Cardiac muscle cell (in vitro differentiated cells and primary cell): Measurements from ENCODE around the gene GPATCH11. TPM values are rescaled to one million over a fixed set of nuclear protein-coding genes. Genes with fewer than 3 reads are reported as not detected.

Experiments used
- DNase-seq, 2 donors: peaks; one replicate each; pipeline versions ENCODE4 v3.0.0 to v3.0.0-alpha.2; 2010 to 2017; ENCODE audit warnings: low read depth in 1 of 2, low spot score in 1 of 2
- H3K27ac ChIP-seq: fragments of 200-600 bp; sonication (generic); 2 replicates; pipeline ENCODE4 v1.5.1; 2016
- H3K27me3 ChIP-seq: fragments of 200-600 bp; sonication (generic); 2 replicates; pipeline ENCODE4 v1.6.0; 2016; ENCODE audit warnings: control low read depth
- H3K36me3 ChIP-seq: fragments of 200-600 bp; sonication (generic); 2 replicates; pipeline ENCODE4 v1.5.1; 2016; ENCODE audit warnings: control low read depth
- H3K4me1 ChIP-seq: fragments of 200-600 bp; sonication (generic); 2 replicates; pipeline ENCODE4 v1.8.1; 2017; ENCODE audit warnings: low read depth, mild to moderate bottlenecking, mixed run types
- H3K4me3 ChIP-seq: fragments of 200-600 bp; sonication (generic); 2 replicates; pipeline ENCODE4 v1.5.1; 2016; ENCODE audit warnings: mild to moderate bottlenecking
- H3K9me3 ChIP-seq: fragments of 200-600 bp; sonication (generic); 2 replicates; pipeline ENCODE4 v1.5.1; 2017; ENCODE audit warnings: low read depth, mild to moderate bottlenecking, control low read depth
- CTCF ChIP-seq: IDR thresholded peaks from 2 replicates; pipeline ENCODE4 v1.5.1; 2012; ENCODE audit warnings: low read depth, mild to moderate bottlenecking, low read length
- polyA plus RNA-seq: library from polyadenylated mRNA; unstranded; fragments of >200 nt; fragmentation: Nextera tagmentation; extraction: Ambion mirVana; gene quantifications from 2 replicates; pipeline ENCODE4 v1.2.1, GENCODE V29; 2016
- total RNA-seq: library from RNA; depleted of rRNA; stranded (reverse); fragments of >200 nt; gene quantifications from 2 replicates; pipeline ENCODE4 v1.2.3, GENCODE V29; 2016

GPATCH11 gene
- total and polyA plus RNA-seq, 2 experiments from 2014 or later: 4.4 to 6.6 TPM

GRCh38 chr2:37125416-37125815 lies 41.1 kb downstream of the GPATCH11 start:
- TF ChIP-seq CTCF: no peak
- peaks cover 3% of the 10 kb centered on the region for H3K36me3 ChIP-seq
- no peaks in the 10 kb centered on the region for H3K27me3 ChIP-seq
- no peaks in the 10 kb centered on the region for H3K4me1 ChIP-seq
- DNase-seq: no peak
- H3K9me3 ChIP-seq: no peaks in the 10 kb centered on the region
- H3K27ac ChIP-seq: no peak overlapping the region
- no peak overlapping the region for H3K4me3 ChIP-seq

- Histone ChIP-seq H3K4me3 (no peak overlapping the region), H3K27me3 (no peaks in the 10 kb centered on the region), H3K9me3 (no peaks in the 10 kb centered on the region), H3K36me3 (peaks cover 15% of the 10 kb centered on the region), H3K4me1 (no peaks in the 10 kb centered on the region), H3K27ac (no peak overlapping the region)
- TF ChIP-seq CTCF: no peak
- no peak for DNase-seq
Observed at GRCh38 chr2:37132914-37133313, 48.6 kb downstream of the GPATCH11 start.

- Histone ChIP-seq H3K4me1 (no peaks in the 10 kb centered on the region), H3K27me3 (no peaks in the 10 kb centered on the region), H3K9me3 (no peaks in the 10 kb centered on the region), H3K4me3 (no peak overlapping the region), H3K36me3 (peaks cover 31% of the 10 kb centered on the region), H3K27ac (no peak overlapping the region)
- DNase-seq: no peak
- TF ChIP-seq CTCF: no peak
Observed at GRCh38 chr2:37142546-37142945, 58.2 kb downstream of the GPATCH11 start.

GRCh38 chr2:37143974-37144373 lies 59.7 kb downstream of the GPATCH11 start:
- TF ChIP-seq CTCF: no peak
- Histone ChIP-seq H3K27me3 (no peaks in the 10 kb centered on the region), H3K36me3 (peaks cover 28% of the 10 kb centered on the region), H3K4me1 (no peaks in the 10 kb centered on the region), H3K4me3 (no peak overlapping the region), H3K27ac (no peak overlapping the region), H3K9me3 (no peaks in the 10 kb centered on the region)
- DNase-seq: no peak

GRCh38 chr2:37146062-37146461 lies 61.7 kb downstream of the GPATCH11 start:
- DNase-seq: no peak
- no peak for TF ChIP-seq CTCF
- H3K9me3 ChIP-seq: no peaks in the 10 kb centered on the region
- H3K27ac ChIP-seq: no peak overlapping the region
- H3K36me3 ChIP-seq: peaks cover 27% of the 10 kb centered on the region
- no peaks in the 10 kb centered on the region for H3K27me3 ChIP-seq
- H3K4me3 ChIP-seq: no peak overlapping the region
- H3K4me1 ChIP-seq: no peaks in the 10 kb centered on the region

- H3K36me3 ChIP-seq: peaks cover 24% of the 10 kb centered on the region
- no peak overlapping the region for H3K27ac ChIP-seq
- H3K9me3 ChIP-seq: no peaks in the 10 kb centered on the region
- H3K27me3 ChIP-seq: no peaks in the 10 kb centered on the region
- DNase-seq: no peak
- no peaks in the 10 kb centered on the region for H3K4me1 ChIP-seq
- TF ChIP-seq CTCF: no peak
- no peak overlapping the region for H3K4me3 ChIP-seq
Observed at GRCh38 chr2:37148325-37148724, 64.0 kb downstream of the GPATCH11 start.
